MM.1S (cell line): ENCODE results near the gene CDX1.

Experiments used
- CTCF ChIP-seq: fragments of 300-600 bp; sonication (generic); IDR thresholded peaks from 2 replicates; pipeline ENCODE4 v1.5.1; 2016; ENCODE audit warnings: antibody characterized with exemption, low read length, mixed read lengths
- EZH2 ChIP-seq: fragments of 300-600 bp; sonication (generic); optimal IDR thresholded peaks from 2 replicates; pipeline ENCODE3; 2017; ENCODE audit warnings: low read depth, mild to moderate bottlenecking, antibody characterized with exemption, low read length, mixed read lengths
- EZH2phosphoT487 ChIP-seq: fragments of 300-600 bp; sonication (generic); IDR thresholded peaks from 2 replicates; pipeline ENCODE4 v1.6.1; 2018; ENCODE audit warnings: antibody characterized with exemption, low read length

GRCh38 chr5:150176745-150177477 lies 10.3 kb downstream of the CDX1 start:
- TF ChIP-seq EZH2phosphoT487, result no peak
- TF ChIP-seq CTCF, result no peak
- no peak for TF ChIP-seq EZH2
